Measurements from ENCODE around the gene FXYD1. TPM values are rescaled to one million over a fixed set of nuclear protein-coding genes. Genes with fewer than 3 reads are reported as not detected.

The FXYD1 gene
- total RNA-seq, 1 donor from 2014 or later: 49.7 TPM

GRCh38 chr19:35160629-35161433 is 22.2 kb downstream of the FXYD1 start:
- peaks cover 79% of the 10 kb centered on the region for H3K36me3 ChIP-seq
- no peaks in the 10 kb centered on the region for H3K4me1 ChIP-seq
- peaks cover 23% of the 10 kb centered on the region for H3K9me3 ChIP-seq
- H3K27ac ChIP-seq: no peak overlapping the region
- DNase-seq (no peak), ATAC-seq (no peak)
- TF ChIP-seq CTCF (IDR thresholded peaks at IDR 0.05): no peak
- intact Hi-C loops (cut with DNase I): no loop called here
- H3K27me3 ChIP-seq (ENCODE audit: low read depth): no peaks in the 10 kb centered on the region
- H3K4me3 ChIP-seq: no peak overlapping the region

GRCh38 chr19:35161434-35161743 is 22.8 kb downstream of the FXYD1 start:
- Histone ChIP-seq H3K4me3 (no peak overlapping the region), H3K36me3 (peaks cover 85% of the 10 kb centered on the region), H3K27me3 (ENCODE audit: low read depth) (no peaks in the 10 kb centered on the region), H3K9me3 (peaks cover 29% of the 10 kb centered on the region), H3K4me1 (no peaks in the 10 kb centered on the region), H3K27ac (no peak overlapping the region)
- ATAC-seq (no peak), DNase-seq (no peak)
- no peak for TF ChIP-seq CTCF (IDR thresholded peaks at IDR 0.05)
- intact Hi-C loops (cut with DNase I): no loop called here

- DNase-seq (no peak), ATAC-seq (no peak)
- H3K4me1 ChIP-seq: peaks cover 6% of the 10 kb centered on the region
- H3K4me3 ChIP-seq: no peak overlapping the region
- H3K27me3 ChIP-seq (ENCODE audit: low read depth): no peaks in the 10 kb centered on the region
- intact Hi-C loops (cut with DNase I): no loop called here
- no peak for TF ChIP-seq CTCF (IDR thresholded peaks at IDR 0.05)
- peaks cover 35% of the 10 kb centered on the region for H3K9me3 ChIP-seq
- no peak overlapping the region for H3K27ac ChIP-seq
- peaks cover 79% of the 10 kb centered on the region for H3K36me3 ChIP-seq
These were observed 24.1 kb downstream of the FXYD1 start for GRCh38 chr19:35162471-35163326.

GRCh38 chr19:35164418-35164817 is 25.8 kb downstream of the FXYD1 start:
- Histone ChIP-seq H3K27ac (no peak overlapping the region), H3K4me3 (no peak overlapping the region), H3K9me3 (peaks cover 35% of the 10 kb centered on the region), H3K4me1 (peaks cover 6% of the 10 kb centered on the region), H3K27me3 (ENCODE audit: low read depth) (no peaks in the 10 kb centered on the region), H3K36me3 (peaks cover 66% of the 10 kb centered on the region)
- DNase-seq (no peak), ATAC-seq (no peak)
- intact Hi-C loops (cut with DNase I): no loop called here
- TF ChIP-seq CTCF (IDR thresholded peaks at IDR 0.05): no peak

- Histone ChIP-seq H3K4me1 (peaks cover 6% of the 10 kb centered on the region), H3K36me3 (peaks cover 63% of the 10 kb centered on the region), H3K9me3 (peaks cover 35% of the 10 kb centered on the region), H3K4me3 (no peak overlapping the region), H3K27me3 (ENCODE audit: low read depth) (no peaks in the 10 kb centered on the region), H3K27ac (no peak overlapping the region)
- intact Hi-C loops (cut with DNase I): no loop called here
- ATAC-seq (no peak), DNase-seq (no peak)
- no peak for TF ChIP-seq CTCF (IDR thresholded peaks at IDR 0.05)
These were observed 26.8 kb downstream of the FXYD1 start for GRCh38 chr19:35165200-35166058.
